ENCODE data around the gene RPS6KC1.

GRCh38 chr1:213075725-213076124 lies 24.7 kb downstream of the RPS6KC1 start:
- TF ChIP-seq, protein P1, sequence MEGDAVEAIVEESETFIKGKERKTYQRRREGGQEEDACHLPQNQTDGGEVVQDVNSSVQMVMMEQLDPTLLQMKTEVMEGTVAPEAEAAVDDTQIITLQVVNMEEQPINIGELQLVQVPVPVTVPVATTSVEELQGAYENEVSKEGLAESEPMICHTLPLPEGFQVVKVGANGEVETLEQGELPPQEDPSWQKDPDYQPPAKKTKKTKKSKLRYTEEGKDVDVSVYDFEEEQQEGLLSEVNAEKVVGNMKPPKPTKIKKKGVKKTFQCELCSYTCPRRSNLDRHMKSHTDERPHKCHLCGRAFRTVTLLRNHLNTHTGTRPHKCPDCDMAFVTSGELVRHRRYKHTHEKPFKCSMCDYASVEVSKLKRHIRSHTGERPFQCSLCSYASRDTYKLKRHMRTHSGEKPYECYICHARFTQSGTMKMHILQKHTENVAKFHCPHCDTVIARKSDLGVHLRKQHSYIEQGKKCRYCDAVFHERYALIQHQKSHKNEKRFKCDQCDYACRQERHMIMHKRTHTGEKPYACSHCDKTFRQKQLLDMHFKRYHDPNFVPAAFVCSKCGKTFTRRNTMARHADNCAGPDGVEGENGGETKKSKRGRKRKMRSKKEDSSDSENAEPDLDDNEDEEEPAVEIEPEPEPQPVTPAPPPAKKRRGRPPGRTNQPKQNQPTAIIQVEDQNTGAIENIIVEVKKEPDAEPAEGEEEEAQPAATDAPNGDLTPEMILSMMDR (conservative IDR thresholded peaks at IDR 0.05): no peak
- no peak for TF ChIP-seq ZFX (IDR thresholded peaks at IDR 0.05)

All from C4-2B (cell line).